GM19468 (cell line): ENCODE results near the gene UNC79.
"Not testable (repeated sequence)": the region's sequence is repeated elsewhere in the genome, so short reads cannot be mapped to it uniquely, and the experiment has no call there.

Source experiments
- ATAC-seq: cut with Tn5 transposase; IDR thresholded peaks from one replicate; pipeline ENCODE4 v1.9.1; 2021; ENCODE audit warnings: mild to moderate bottlenecking, moderate library complexity, moderate number of reproducible peaks; ENCODE audit not compliant: unreplicated experiment; ENCODE audit errors: extremely low read depth

Gene UNC79

DNA sequence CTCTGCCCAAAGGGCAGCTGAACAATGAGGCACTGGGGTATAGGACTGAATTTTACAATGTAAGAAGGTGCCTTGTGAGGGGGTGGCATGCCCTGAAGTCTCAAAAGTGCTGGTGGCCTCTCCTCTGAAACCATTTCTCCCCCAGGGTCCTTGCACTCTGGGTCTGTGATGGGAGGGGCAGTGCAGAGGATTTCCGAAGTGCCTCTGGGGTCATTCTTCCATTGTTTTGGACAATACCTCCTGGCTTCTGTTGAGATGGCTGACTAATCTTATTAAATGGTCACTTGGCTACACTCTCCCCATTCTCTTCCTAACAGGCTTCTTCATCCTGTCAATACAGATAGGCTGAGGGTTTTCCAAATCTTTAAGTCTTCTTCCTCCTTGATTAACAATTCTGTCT is 59.3 kb downstream of the UNC79 start:
- no peak for ATAC-seq

DNA sequence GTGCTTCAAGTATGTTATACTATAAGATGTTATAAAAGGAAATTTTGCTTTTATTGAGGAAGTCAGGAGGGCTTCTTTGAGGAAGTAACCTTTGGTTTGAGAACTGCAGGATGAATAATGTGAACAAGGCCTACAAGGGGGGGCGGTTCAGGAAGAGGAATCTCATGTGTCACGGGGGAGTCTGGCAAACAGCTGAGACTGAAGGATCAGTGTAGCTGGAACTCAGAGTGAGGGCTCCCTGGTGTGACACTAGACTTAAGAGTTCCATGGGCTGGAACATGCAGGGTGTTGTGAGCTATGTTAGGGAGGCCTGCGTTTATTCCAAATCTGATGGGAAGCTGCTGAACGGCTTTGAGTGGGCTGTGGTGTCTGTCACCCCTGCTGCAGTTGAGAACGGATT is 62.3 kb downstream of the UNC79 start:
- ATAC-seq = no peak

DNA sequence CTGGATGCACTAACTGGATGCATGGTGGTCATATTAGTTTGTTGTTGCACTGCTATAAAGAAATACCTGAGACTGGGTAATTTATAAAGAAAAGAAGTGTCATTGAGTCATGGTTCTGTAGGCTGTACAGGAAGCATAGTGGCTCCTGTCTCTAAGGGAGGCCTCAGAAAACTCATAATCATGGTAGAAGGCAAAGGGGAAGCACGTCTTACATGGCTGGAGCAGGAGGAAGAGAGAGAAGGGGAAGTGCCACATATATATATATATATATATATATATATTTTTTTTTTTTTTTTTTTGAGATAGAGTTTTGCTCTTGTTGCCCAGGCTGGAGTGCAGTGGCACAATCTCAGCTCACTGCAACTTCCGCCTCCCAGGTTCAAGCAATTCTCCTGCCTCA is 62.9 kb downstream of the UNC79 start:
- ATAC-seq = not testable (repeated sequence)

DNA sequence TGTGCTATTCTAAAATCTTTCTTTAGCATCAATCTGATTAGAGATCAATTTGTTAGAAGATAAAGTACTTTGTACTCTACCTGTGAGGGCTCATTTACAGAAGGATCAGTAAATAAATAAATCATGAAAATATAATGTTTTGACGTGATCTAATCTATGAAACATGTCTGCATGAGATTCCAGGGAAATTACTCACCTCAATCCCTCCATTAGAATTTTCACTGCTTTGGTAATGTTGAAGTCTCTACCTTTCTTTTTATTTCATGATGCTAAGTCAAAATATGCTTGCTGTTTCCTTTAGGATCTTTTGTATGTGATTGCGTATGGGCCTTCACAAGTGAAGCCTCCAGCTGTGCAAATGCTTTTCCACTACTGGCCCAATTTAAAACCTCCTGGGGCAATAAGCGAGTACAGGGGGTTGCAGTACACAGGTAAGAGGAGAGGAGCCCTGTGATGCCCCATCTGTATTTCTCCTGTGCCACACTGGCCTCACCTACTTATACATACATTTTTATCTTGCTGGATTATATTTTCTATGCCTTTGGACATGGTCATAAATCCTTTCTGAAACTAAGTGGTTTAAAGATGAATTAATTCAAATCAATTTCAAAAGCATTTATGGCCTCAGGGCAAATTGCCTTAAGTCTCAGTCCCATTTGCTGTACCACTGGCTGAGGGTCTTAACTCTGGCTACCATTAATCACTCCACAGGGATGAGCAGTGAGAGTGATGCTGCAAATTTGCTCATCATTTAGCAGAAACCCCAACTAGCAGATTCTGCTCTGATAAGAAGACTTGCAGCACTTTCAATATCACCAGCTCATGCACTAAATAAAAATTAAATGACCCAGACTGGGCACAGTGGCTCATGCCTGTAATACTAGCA is 66.4 kb downstream of the UNC79 start:
- ATAC-seq = no peak

DNA sequence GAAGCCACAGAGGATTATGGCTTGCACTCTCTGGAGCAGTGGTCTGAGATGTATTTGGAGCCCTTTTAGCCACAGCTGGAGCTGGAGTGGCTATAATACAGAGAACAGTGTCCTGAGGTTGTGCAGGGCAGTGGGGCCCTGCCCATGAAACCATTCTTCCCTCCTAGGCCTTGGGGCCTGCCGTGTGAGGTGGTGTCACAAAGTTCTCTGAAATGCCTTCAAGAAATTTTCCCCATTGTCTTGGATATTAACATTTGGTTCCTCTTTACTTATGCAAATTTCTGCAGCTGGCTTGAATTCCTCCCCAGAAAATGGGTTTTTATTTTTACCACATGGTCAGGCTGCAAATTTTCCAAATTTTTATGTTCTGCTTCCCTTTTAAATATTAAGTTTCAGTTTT is 79.3 kb downstream of the UNC79 start:
- ATAC-seq = no peak

DNA sequence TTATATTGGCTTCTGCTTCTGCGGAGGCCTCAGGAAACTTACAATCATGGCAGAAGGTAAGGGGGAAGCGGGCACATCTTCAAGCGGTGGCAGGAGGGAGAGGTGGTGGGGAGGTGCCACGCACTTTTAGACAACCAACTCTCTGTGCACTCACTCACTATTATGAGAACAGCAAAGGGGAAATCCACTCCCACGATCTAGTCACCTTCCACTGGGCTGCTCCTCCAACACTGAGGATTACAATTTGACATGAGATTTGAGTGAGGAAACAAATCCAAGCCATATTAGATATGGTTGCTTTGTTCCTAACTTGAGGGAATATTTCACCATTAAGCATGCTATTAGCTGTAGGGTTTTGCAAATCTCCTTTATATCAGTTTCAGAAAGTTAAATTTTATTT is 80.3 kb downstream of the UNC79 start:
- no peak for ATAC-seq

DNA sequence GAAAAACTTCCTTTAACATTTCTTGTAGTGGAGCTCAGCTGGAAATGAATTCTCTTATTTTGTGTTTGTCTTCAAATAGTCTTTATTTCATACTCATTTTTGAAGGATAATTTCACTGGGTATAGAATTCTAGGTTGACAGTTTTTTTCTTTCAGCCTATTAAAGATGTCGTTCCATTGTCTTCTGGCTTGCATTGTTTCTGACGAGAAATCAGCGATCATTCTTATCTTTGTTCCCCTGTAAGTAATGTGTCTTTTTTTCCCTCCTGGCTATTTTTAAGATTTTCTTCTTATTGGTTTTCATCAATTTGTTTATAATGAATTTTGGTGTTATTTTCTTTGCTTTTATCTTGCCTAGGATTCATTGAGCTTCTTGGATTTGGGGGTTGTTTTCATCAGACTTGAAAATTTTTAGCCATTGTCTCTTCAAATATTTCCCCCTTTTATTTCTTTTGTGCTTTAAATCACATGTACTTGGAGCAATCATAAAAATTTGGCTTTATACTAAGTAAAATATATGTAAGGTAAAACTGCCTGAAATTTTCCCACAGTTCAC is 89.4 kb downstream of the UNC79 start:
- ATAC-seq = no peak

DNA sequence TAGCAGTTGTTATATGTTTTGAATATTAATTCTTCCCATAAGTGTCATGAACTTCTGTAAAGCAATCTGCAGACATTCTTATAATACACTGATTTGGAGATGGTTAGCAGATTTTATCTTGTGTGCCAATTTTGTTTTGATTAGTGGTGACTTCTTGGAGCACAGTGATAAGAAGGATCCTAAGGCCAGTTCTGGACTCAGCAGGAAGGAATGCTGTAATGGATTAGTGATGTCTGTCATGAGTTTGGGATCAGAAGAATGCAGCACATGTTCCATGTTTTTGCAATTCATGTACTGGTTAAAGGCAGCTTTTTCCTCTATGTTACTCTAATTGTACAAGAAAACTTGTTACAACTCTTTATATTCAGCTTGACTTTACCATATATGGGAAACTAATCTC is 91.5 kb downstream of the UNC79 start:
- no peak for ATAC-seq

DNA sequence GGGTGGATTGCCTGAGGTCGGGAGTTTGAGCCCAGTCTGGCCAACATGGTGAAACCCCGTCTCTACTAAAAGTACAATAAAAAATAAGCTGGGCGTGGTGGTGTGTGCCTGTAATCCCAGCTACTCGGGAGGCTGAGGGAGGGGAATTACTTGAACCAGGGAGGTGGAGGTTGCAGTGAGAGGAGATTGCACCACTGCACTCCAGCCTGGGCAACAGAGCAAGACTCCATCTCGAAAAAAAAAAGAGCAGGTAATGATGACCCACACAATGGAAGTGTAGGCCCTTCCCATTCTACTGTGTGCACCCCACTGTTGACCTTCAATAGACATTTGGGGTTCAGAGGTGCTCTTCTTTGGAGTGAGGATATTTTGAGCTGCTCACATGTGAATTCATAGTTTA is 94.5 kb downstream of the UNC79 start:
- ATAC-seq = not testable (repeated sequence)

DNA sequence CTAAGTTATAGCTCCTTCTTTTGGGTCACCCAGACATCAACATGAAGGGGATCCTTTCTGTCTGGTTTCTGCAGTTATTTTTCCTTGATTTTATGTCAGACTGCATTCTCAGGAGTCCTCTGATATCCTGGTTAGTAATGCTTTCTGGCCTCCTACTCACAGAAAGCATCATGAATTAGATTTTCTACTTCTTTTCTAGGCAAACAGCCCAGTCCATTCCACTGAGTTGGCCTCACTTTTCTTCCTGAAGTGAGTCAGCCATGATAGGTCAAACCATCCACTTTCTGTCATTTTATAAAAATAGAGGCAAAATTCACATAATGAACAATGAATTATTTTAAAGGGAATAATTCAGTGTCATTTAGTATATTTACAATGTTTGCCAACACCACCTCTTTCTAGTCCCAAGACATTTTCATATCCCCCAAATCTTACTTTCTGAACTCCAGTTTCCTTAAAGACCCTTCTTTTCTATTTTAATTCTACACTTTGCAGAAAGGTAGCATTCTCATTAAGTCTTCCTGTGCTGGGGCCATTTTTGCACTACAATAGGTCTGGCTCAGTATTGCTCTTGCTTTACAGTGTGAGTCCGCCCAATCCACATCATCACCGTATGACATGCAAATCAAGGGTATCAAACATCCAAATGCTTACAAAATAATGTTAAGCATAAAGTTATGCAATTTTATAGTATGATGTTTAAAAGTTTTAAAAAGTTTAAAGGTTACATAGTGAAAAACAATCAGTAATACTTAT is 95.1 kb downstream of the UNC79 start:
- no peak for ATAC-seq

DNA sequence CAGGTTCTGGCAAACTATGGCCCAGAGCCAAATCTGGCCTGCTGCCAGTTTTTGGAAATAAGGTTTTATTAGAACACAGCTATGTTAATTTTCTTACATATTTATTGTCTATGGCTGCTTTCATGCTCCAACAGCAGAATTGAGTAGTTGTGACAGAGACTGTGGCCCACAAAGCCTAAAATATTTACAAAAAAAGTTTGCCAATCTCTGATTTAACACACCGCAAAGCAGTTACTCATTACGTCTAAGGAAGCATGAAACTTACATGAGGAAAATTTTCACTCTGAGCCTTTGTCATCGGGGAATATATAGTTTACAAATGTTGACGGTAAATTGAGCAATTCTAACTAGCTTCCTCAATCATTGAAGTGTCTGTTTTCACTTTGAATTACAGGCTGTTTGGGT is 96.5 kb downstream of the UNC79 start:
- ATAC-seq = no peak

DNA sequence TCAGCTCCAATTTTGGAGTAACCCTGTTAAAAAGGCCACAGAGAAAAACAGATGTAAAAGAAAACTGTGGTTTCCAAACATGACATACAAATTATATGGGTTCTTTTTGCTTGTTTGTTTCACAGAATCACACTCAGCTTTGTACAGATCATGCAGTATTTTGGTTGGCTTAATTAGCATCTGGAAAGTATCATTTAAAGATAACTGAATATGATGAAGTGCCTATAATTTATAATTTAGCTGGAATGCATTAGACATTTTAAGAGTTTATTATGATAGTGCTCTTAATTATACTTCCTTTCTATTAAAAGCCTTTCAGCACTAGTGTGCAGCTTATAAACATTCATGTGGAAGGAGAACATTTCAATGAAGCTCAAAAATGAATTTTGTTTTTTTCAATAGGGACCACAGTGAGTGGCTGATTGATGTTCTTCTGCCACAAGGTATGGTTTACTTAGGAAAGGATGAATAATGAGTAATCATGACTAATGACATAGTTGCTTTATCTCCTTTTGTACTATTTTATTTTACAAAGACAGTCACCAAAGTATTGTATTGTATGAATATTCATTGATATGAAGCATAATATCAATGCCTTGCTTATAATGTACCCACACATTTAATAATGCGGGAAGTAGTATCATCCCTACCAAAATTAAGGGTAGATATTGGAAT is 98.3 kb downstream of the UNC79 start:
- no peak for ATAC-seq

DNA sequence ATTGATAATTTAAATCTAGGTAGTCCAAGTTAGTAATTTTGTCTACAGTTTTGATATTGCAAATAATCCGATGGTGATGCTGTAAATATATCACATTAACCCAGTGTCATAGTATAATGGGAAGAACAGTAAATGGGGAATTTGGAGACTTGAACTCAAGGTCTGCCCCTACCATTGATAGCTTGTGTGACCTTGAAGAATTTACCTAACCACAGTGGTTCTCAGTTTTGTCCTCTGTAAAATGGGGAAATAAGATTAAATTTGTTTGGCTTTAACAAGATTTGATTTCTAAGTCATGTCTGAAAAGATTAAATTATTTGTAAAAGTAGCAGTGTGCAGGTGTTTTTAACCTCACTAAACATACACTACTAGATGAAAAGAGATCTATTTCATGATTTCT is 100.9 kb downstream of the UNC79 start:
- no peak for ATAC-seq

DNA sequence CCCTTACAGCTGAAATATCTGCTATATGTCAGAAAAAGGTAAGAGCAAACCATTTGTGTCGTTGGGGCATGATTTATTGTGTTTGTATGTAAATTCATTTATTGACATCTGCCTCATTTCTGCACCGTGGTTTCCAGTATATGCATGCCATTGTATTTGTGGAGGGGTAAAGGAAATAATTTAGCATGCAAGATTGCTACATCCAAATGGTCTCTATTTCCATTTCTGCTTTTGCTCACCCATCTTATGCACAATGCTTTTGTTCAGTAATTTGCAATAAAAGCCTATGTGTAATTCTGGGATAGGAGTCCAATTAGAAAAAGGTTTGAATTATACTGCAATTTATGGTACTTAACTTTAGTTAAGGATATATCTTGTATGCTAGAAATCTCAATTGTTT is 101.8 kb downstream of the UNC79 start:
- no peak for ATAC-seq

DNA sequence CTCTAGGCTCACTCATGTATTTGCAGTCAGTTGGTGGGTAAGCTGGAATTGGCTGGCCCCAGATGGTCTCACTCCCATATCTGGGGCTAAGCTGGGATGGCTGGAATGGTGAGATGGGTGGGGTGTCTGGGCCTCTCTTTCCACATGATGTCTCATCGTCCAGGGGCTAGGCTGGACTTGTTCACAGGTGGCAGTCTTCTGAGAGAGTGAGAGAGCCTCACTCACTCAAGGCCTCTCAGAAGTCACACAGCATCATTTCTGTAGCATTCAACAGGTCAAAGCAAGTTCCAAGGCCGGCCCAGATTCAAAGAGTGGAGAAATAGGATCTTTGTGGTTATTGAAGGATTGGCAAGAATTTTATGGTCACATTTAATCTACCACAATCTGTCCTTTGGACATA is 102.7 kb downstream of the UNC79 start:
- no peak for ATAC-seq

DNA sequence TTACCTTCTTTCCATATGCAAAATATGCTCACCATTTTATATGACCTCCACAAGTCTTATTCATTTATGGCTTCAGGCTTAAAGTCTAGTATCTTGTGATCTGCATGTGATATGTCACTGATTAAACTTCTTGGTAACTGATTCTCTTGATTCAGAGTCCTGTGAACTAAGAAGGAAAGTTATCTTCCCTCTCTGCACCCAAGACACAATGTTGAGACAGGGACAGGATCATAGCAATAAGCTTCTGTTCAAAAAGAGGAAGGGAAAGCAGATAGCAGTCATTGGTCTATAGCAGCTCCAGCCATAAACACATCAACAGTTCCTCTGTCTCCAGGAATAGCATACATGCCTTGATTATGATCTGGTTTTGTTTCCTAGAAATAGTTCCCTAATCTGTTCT is 103.1 kb downstream of the UNC79 start:
- ATAC-seq = peak; percentile 84

DNA sequence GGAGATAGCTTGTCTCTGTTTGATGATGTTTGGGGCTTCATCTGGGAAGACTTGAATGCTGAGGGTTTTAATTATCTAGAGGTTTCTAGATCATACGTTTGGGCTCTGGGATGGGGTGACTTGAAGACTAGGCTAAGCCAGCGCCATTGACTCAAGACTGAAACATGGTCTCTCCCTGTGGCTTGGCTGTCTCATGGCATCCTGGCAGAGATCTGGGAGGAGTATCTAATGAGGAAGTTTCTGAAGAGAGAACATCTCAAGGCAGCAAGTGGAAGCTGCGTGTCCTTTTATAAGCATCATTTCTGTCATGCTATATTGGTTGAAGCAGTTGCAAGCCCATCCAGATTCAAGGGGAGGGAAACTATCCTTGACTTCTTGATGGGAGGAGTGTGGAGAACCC is 104.8 kb downstream of the UNC79 start:
- no peak for ATAC-seq

DNA sequence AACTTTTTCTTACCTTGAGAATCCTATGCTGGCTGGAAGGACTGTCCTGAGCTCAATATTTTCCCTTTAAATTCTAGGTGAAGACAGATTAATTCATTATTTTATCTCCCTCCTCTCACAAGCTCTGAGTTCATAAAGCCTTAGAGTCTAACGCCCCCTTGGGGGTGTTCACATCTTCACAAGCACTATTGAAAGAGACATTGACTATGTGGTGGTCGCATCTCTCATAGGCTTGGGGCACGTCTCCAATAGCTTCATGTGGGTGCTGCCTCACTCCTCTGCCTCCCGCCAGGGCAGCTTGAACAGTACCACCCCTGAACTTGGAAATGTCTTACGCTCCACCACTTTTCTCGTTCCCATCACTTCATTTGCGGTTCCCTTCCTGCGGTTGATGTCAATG is 106.2 kb downstream of the UNC79 start:
- no peak for ATAC-seq

DNA sequence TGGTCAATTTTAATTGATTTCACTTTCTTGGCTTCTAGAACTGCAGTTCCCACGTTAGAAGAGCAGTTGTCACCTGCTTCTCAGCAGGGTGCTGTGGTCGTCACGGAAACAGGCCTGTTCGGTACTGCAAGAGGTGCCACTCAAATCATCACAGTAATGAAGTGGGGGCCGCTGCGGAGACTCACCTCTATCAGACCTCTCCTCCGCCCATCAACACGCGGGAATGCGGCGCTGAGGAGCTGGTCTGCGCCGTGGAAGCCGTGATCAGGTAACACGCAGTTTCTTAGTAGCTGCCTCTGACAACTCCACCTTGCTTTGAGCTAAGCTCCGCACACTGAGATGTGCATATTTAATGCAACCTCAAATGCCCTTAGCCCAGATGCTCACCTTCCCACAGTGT is 107.2 kb downstream of the UNC79 start:
- no peak for ATAC-seq

DNA sequence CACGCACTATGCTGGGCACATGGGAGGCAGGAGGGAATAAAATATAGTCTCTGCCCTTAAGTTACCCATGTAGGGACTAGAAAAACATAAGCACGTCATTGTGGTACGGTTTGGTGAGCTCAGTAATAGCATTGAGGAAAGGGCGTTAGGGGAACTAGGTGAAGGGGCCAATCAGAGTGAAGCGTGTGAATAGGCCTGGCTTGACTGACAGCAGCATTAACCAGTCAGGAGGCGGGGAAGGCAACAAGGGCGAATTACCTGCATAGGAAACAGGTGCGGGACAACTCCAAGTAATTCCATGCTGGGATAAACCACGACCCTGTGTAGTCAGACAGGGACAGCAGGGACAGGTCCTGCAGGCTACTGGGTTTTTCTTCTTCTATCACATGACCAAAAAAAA is 107.7 kb downstream of the UNC79 start:
- no peak for ATAC-seq

DNA sequence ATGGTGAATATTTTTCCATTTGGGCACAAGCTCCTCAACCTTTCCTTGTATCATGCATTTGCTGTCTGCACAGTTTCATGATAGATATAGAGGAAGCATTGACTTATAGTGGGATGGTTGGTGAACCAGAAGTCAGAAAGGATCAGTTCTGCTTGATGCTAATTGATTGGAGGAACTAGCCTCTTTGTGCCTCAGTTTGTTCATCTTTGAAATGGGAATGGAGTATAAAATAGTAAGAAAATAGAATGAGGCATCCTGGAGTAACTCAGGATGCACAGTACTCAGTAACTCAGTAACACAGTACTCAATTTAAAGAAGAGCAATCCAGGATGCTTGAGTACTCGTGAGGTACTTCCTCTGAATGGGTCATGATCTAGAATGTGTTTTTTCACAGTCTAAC is 109.5 kb downstream of the UNC79 start:
- ATAC-seq = no peak
